Thyroid gland (tissue), 4 donors: Measurements from ENCODE around the gene LRRN3.

Experiments used
- POLR2A ChIP-seq, 2 donors: fragments of 450-650 bp; IDR thresholded peaks; one replicate each; pipeline ENCODE4 v1.6.1; 2017; ENCODE audit warnings: antibody characterized with exemption in 2 of 2, mild to moderate bottlenecking in 2 of 2, moderate library complexity in 1 of 2
- TF ChIP-seq, protein P1 (sequence below), 6 experiments: fragments of 200-600 bp in 3 of 6; fragments of 450-650 bp in 3 of 6; sonication (generic) in 3 of 6; IDR thresholded peaks; one replicate each; pipeline ENCODE4 v1.5.1; 2016 to 2019; ENCODE audit warnings: antibody characterized with exemption in 6 of 6, mild to moderate bottlenecking in 2 of 6, inconsistent platforms in 1 of 6, moderate library complexity in 1 of 6

- TF ChIP-seq, protein P1, sequence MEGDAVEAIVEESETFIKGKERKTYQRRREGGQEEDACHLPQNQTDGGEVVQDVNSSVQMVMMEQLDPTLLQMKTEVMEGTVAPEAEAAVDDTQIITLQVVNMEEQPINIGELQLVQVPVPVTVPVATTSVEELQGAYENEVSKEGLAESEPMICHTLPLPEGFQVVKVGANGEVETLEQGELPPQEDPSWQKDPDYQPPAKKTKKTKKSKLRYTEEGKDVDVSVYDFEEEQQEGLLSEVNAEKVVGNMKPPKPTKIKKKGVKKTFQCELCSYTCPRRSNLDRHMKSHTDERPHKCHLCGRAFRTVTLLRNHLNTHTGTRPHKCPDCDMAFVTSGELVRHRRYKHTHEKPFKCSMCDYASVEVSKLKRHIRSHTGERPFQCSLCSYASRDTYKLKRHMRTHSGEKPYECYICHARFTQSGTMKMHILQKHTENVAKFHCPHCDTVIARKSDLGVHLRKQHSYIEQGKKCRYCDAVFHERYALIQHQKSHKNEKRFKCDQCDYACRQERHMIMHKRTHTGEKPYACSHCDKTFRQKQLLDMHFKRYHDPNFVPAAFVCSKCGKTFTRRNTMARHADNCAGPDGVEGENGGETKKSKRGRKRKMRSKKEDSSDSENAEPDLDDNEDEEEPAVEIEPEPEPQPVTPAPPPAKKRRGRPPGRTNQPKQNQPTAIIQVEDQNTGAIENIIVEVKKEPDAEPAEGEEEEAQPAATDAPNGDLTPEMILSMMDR (IDR thresholded peaks at IDR 0.05), result no peak
- TF ChIP-seq POLR2A (IDR thresholded peaks at IDR 0.05), result no peak
Observed at GRCh38 chr7:111168182-111168581, 77.3 kb downstream of the LRRN3 start.
